Measurements from ENCODE around the gene LANCL2.

DNA sequence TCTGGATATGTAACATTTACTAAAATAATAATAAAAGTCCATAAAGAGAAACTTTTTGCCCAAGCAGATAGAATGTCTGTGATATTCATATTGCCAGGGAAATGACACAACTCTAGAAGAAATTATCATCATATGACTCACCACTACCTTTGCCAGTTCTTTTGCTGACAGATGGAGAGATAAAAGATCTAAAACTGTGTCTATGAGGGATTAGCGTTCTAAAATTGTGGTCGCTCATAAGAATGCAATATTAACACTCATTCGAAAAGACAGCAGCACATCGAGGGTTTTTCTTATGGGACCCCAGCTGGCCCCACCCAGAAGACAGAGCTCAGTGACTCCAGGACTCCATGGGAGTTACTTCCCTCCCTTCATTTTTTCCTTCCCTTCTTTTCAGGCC, 16.6 kb upstream of the LANCL2 start:
- TF ChIP-seq RNF2 (IDR thresholded peaks at IDR 0.05), result no peak
- no peak for TF ChIP-seq BRCA1 (IDR thresholded peaks at IDR 0.05)
- no peak for TF ChIP-seq BRCA1 (CRISPR knock-in tag; IDR thresholded peaks at IDR 0.05)
- TF ChIP-seq EGR1 (conservative IDR thresholded peaks at IDR 0.05), result no peak
- TF ChIP-seq ZNF197 (CRISPR knock-in tag; IDR thresholded peaks at IDR 0.05; ENCODE audit: low read depth), result no peak
- TF ChIP-seq KDM4B (IDR thresholded peaks at IDR 0.05; ENCODE audit: borderline replicate concordance in 2 of 2, low read depth in 1 of 2), result no peak
- no peak for TF ChIP-seq RAD51 (IDR thresholded peaks at IDR 0.05; ENCODE audit: borderline replicate concordance, low read depth)
- TF ChIP-seq TRIM28 (IDR thresholded peaks at IDR 0.05), result no peak
- no peak for TF ChIP-seq TEAD1 (CRISPR knock-in tag; IDR thresholded peaks at IDR 0.05)
- TF ChIP-seq, protein P1, sequence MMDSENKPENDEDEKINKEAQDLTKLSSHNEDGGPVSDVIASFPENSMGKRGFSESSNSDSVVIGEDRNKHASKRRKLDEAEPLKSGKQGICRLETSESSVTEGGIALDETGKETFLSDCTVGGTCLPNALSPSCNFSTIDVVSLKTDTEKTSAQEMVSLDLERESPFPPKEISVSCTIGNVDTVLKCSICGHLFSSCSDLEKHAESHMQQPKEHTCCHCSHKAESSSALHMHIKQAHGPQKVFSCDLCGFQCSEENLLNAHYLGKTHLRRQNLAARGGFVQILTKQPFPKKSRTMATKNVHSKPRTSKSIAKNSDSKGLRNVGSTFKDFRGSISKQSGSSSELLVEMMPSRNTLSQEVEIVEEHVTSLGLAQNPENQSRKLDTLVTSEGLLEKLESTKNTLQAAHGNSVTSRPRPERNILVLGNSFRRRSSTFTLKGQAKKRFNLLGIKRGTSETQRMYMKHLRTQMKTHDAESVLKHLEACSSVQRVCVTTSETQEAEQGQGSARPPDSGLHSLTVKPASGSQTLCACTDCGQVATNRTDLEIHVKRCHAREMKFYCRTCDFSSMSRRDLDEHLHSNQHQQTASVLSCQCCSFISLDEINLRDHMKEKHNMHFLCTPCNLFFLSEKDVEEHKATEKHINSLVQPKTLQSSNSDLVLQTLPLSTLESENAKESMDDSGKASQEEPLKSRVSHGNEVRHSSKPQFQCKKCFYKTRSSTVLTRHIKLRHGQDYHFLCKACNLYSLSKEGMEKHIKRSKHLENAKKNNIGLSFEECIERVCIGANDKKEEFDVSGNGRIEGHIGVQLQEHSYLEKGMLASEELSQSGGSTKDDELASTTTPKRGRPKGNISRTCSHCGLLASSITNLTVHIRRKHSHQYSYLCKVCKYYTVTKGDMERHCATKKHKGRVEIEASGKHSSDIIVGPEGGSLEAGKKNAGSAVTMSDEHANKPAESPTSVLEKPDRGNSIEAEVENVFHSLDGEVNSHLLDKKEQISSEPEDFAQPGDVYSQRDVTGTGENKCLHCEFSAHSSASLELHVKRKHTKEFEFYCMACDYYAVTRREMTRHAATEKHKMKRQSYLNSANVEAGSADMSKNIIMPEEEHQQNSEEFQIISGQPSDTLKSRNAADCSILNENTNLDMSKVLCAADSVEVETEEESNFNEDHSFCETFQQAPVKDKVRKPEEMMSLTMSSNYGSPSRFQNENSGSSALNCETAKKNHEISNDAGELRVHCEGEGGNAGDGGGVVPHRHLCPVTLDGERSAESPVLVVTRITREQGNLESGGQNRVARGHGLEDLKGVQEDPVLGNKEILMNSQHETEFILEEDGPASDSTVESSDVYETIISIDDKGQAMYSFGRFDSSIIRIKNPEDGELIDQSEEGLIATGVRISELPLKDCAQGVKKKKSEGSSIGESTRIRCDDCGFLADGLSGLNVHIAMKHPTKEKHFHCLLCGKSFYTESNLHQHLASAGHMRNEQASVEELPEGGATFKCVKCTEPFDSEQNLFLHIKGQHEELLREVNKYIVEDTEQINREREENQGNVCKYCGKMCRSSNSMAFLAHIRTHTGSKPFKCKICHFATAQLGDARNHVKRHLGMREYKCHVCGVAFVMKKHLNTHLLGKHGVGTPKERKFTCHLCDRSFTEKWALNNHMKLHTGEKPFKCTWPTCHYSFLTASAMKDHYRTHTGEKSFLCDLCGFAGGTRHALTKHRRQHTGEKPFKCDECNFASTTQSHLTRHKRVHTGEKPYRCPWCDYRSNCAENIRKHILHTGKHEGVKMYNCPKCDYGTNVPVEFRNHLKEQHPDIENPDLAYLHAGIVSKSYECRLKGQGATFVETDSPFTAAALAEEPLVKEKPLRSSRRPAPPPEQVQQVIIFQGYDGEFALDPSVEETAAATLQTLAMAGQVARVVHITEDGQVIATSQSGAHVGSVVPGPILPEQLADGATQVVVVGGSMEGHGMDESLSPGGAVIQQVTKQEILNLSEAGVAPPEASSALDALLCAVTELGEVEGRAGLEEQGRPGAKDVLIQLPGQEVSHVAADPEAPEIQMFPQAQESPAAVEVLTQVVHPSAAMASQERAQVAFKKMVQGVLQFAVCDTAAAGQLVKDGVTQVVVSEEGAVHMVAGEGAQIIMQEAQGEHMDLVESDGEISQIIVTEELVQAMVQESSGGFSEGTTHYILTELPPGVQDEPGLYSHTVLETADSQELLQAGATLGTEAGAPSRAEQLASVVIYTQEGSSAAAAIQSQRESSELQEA (IDR thresholded peaks at IDR 0.05; ENCODE audit: low read depth), result no peak
- no peak for TF ChIP-seq EZH2 (IDR thresholded peaks at IDR 0.05; ENCODE audit: borderline replicate concordance, low read depth, low read length)
- no peak for TF ChIP-seq TEAD2 (tag; IDR thresholded peaks at IDR 0.05)
- TF ChIP-seq ERF (CRISPR knock-in tag; IDR thresholded peaks at IDR 0.05), result no peak
- TF ChIP-seq, protein P2, sequence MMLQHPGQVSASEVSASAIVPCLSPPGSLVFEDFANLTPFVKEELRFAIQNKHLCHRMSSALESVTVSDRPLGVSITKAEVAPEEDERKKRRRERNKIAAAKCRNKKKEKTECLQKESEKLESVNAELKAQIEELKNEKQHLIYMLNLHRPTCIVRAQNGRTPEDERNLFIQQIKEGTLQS (IDR thresholded peaks at IDR 0.05), result peak; percentile 87
- TF ChIP-seq, protein P2 (CRISPR knock-in tag; conservative IDR thresholded peaks at IDR 0.05), result no peak
